ENCODE measurements around the gene FTL.
A peak's percentile ranks its signal among the peaks of the same experiment; 100 is the strongest.

FTL gene

DNA sequence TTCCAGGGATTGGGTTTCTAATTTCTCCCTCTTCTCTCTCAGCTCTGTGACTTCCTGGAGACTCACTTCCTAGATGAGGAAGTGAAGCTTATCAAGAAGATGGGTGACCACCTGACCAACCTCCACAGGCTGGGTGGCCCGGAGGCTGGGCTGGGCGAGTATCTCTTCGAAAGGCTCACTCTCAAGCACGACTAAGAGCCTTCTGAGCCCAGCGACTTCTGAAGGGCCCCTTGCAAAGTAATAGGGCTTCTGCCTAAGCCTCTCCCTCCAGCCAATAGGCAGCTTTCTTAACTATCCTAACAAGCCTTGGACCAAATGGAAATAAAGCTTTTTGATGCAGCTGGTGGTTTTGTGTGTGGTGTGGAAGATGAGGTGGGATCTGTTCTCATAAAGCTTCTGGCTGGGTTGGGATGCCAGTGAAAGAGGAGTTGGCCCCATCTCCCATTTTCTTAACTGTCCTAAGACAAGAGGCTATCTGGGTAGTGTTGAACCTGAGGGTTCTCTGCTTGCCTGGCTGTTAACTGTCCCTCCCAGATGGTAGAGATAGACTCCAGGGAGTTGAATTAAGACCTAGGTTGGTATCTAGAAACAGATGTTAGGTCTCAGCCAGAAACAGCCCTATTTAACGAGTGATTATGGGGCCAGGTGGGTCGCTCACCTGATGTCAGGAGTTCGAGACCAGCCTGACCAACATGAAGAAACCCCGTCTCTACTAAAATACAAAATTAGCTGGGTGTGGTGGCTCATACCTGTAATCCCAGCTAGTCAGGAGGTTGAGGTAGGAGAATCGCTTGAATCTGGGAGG lies 1.6 kb downstream of the FTL start:
- no peak for DNase-seq

DNA sequence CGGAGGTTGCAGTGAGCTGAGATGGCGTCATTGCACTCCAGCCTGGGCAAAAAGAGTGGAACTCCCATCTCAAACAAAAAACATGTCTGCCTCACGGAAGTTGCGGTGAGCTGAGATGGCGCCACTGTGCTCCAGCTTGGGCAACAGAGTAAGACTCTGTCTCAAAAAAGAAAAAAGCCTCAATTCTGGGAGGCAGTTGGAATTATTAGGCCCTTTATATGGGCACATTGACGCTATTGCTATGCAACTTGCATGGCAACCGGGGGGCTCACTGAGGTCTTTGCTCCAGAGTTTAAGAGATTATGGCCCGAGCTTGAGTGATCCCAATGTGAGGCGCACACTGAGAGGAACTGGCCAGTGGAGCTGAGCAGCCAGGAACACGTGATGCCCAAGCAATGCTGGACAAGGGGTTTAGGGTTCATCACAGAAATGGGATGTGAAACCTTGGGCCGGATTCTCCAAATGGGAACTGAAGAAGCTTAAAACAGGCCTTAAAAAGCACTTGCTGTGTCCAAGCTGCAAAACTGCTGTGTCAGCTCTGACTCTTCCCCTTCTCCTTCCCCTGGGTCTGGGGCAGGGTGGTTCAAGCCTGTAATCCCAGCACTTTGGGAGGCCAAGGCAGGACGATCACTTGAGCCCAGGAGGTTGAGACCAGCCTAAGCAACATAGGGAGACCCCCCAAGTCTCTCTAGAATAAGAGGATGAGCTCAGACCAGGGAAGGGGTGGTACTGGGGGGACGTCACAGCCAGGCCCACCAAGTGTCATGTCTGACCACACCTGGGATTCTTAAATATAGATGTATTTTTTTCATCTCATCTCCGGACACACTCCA lies 2.5 kb downstream of the FTL start:
- no peak for DNase-seq

DNA sequence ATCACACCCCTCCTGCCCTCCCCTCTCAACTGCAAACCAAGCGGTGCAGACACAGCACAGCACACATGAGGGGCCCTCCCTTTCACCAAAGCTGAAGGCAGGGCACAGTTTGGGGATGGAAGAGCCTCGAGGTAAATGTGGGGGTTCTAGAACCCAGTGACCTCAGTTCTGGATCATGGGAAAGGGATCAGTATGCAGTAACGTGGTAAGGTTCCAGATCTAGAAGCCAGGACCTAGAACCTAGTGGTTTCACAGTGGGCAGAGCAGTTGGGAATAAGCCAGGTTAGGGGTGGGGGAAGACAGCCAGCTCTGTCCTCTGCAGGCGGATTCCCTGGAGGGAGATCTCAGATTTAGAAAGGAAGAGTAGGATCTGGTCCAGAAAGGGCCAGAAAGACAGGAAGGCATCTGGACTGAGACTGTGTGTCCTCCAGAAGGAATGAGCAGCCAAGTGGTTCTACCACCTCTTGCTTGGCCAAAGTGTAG lies 3.1 kb downstream of the FTL start:
- DNase-seq, result no peak

DNA sequence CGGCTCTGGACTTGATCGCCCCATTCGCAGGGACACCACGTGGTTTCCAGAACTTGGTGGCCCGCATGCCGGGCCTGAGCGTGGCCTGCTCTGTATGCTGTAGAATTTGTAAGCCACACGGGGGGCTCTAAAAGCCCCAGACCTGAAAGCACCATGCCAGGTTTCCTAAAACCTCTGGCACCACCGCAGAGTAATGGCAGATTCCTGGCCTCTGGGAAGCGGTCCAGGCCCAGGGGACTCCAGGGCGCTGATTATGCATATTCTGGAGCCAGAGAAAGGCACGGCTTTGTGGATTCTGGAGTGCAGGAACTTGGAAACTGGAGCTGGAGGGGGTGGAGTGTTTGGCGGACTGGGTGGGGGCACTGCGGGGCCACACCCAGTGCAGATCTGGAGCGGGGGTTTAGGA lies 3.7 kb downstream of the FTL start:
- no peak for DNase-seq

DNA sequence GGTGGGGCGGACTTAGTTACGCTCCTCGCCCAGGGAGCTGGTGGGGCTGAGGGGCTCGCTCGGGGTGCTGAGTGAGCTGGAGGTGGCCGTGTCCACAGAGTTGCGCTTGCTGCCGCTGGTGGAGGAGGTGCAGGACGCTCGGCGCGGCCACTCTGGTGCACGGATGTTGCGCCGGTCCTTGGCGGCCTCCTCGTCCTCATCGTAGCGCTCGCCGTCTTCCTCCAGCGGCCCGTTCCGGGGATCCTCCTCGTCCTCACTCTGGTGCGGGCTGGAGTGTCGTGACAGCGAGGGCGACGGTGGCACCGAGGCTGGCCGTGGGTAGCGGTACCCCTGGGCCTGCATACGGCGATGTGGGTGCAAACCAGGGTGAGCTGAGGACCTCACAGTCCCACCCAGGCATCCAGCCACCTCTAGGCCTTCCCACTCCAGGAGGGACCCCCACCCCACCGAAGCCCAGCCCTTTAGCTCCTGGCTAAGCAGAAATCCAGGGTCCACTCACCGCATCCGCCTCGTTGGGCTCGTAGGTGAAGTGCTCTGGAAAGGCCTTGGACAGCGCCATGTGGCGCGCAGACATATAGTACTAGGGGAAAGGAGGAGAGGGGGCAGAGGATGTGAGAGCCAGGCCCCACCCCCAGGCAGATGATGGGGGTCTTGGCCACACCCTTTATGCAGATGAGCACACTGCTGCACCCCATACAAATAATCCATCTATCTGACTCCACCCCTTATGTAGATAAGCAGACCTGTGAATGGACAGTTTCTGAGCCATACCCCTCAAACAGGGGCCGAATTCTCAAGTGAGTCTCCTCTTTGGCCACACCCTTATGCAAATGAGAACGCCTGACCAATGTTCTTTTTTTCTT lies 4.4 kb downstream of the FTL start:
- no peak for DNase-seq

DNA sequence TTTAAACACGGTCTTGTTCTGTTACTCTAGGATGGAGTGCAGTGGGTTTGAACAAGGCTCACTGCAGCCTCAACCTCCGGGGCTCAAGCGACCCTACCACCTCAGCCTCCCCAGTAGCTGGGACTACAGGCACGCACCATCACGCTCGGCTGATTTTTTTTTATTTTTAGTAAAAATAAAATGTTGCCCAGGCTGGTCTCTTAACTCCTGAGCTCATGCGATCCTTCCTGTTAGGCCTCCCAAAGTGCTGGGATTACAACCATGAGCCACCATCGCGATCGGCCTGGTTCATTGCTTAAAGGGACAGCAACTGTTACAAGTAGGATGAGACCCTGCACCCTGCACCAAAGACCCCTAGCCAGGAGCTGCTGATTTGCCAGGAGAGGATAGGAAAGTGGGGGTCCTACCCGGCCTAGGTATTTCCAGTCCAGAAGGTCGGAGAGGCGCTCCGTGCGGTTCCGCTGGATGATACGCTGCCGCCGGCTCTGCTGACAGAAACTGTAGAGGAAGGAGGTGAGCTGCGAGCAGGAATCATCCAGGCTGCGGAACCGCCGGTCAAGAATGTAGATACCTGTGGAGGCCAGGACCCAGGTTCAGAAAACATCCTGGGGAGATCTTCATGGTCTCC lies 5.1 kb downstream of the FTL start:
- no peak for DNase-seq

DNA sequence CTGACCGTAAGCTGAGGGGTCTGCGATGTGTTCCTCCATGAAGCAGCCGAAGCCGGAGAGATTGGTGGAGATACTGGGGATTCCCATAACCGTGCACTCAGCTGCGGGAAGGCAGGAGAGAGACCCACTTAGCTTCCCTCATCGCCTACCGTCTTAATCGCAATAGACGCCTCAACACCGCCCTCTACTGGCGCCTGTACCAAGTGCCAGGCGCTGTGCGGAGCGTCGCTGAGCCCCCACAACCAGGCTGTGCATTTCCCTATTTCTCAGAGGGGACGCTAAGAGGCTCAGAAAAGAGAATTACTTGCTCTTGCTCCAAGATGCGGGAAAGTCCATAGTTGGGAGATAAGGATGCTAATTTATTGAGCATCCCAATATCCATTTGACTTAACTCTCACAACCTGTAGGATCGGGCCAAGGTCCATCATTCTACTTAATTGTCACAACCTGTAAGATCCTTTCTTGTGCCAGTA lies 5.8 kb downstream of the FTL start:
- DNase-seq, result peak; percentile 88 to 89

DNA sequence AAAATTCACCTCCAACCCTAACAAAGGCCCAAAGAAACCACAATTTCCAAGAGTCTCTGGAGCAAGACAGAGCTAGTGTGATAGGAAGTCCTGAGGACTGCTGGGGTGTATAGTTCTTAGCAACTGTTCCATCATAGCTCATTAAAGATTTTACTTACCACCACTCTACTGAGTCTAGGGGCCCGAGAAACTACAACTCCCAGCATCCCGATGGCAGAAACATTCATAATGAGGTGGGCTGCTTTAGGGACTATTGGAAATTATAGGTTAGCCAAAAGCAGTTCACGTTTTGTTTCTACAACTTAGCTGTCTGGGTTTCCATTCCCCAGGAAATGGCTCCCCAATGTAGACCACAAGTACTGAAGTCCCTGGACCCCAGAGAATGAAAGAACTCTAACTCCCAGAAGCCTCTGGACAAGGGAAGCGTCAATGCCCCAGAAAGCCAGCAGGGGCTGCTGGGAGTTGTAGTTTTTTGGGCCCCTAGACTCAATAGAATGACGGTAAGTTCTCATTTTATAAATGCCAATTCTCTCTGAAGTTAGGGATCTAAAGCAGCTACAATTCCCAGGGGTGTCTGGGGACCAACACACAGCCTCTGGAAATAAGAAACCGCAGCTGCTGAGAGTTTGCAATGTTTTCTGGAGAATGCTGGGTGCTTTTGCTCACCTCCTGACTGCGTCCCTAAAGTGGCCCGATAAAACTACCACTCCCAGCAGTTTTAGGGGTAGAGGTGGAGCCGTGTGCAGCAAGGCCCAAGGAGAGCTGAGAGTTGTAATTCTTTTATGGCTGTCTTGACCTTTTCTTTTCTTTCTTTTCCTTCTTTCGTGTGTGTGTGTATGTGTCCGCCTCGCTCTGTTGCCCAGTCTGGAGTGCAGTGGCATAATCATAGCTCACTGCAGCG lies 11.1 kb downstream of the FTL start:
- DNase-seq, result no peak

DNA sequence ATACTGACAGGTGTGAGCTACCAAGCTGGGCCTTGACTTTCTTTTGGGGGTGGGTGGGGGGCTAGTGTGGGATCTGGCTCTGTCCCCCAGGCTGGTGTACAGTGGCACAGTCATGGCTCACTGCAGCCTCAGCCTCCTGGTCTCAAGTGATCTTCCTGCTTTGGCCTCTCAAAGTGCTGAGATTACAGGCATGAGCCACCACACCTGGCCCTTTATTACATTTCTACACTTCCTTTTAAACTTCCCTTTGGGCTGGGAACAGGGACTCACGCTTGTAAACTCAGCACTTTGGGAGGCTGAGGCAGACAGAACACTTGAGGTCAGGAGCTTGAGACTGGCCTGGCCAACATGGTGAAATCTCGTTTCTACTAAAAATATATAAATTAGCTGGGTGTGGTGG lies 12.0 kb downstream of the FTL start:
- DNase-seq, result no peak

DNA sequence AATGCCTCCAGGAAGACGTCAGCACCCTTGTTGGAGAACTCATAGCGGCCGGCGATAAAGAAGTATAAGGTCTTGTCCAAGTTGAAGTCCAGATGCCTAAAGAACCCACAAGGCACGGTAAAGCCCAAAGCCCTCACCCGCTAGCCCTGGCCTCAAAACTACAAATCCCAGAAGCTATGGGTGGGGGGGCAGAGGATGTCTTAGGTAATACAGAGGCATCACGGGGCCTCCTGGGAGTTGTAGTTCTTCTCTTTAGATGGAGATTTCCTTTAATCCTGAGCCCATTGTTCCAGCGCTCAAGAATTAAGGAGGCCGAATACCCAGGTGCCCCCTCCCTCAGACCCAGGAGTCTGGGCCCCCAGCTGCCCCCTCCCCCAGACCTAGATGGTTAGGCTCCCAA lies 17.2 kb downstream of the FTL start:
- no peak for DNase-seq

DNA sequence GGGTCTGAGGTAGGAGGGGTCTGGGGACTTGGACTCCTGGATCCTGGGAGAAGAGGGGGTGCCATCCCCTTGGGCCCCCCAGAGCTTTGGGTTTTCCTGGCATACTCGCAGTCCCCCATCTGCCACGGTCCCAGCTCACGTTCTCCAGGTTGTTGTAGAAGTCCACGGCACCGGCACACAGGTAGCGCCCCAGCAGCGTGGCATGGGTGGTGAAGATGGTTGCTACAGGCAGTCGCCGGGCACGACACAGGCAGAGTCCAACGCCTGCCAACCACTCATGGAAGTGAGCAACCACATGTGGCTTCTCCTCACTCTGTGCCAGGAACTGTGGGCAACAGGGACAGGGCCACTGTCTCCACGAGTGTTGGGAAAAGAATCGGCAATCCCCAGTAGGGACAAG lies 20.6 kb downstream of the FTL start:
- no peak for DNase-seq

DNA sequence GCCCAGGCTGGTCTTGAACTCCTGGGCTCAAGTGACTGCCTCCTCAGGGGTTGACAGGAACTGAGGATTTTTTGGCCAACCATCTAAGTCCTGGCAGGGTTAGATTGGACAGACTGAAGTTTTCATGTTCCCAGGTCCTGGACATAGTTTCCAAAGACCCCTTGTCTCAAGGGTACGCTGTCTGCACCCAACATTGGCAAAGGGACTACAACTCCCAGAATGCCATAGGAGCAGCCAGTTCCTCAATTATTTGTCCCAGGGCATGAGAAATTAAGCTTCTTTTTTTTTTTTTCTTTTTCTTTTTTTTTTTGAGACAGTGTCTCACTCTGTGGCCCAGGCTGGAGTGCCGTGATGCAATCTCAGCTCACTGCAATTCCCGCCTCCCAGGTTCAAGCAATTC lies 21.1 kb downstream of the FTL start:
- no peak for DNase-seq

DNA sequence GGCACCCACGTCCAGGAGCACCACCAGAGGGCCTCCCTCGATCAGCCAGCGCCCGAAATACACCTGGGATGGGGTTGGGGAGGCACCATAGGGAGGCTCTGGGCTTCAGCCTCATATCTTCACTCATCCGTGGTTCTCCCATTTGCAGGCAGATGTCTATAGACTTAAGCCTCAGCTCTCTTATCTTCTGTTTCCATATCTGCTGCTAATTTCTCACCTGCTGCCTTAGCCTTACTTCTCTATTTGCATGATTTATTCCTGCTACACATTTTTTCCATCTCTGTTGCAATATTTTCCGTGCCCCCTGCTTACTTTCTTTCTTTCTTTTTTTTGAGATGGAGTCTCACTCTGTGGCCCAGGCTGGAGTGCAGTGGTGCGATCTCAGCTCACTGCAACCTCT lies 22.2 kb downstream of the FTL start:
- DNase-seq, result no peak

DNA sequence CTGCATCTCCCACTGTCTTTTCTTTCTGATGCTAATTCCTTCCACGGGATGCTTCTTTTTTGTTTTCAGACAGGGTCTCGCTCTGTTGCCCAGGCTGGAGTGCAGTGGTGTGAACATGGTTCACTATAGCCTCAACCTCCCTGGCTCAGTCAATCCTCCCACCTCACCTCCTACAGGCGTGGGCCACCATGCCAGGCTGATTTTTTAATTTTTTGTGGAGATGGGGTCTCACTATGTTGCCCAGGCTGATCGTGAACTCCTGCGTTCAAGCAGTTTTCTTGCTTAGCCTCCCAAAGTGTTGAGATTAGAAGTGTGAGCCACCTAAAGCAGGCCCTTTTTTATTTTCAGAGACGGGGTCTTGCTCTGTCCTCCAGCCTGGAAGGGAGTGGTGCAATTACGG lies 23.2 kb downstream of the FTL start:
- DNase-seq, result no peak

DNA sequence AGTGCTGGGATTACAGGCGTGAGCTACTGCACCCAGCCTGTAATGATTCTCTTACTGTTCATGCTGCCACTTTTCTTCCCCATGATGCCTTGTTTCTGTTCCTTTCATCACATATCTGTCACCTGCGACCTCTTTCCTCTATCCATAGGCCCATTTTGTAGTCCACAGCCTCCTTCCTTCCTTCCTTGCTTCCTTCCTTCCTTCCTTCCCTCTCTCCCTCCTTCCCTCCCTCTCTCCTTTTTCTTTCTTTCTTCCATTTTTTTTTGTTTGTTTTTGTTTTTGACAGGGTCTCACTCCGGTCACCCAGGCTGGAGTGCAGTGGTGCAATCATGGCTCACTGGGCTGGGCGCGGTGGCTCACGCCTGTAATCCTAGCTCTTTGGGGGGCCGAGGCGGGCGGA lies 23.8 kb downstream of the FTL start:
- DNase-seq, result no peak

DNA sequence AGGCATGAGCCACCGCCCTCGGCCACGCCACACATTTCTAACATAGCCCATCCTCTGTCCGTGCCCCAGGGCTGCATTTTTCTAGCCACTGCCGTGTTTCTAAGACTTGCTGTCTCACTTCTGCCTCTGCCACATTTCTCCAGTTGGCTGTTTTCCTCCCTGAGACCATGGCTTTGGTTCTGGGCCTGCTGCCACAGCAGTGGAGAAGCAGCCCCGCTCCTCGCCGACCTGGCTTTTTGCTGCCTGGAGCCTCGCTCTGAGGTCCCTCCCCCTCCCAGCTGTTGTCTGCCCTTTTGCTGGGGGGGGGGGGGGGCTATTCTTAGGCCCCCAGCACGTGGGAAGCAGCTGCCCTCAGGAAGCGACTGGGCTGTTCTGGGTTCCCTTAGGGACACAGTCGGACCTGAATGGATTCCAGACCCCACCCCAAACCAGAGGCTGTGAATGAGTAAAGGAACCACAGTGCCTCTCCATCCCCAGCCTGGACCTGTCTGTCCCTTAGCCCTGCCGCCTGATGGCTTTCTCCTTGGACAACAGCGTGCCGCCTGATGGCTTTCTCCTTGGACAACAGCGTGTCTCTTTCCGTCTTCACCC lies 24.7 kb downstream of the FTL start:
- DNase-seq, result no peak

DNA sequence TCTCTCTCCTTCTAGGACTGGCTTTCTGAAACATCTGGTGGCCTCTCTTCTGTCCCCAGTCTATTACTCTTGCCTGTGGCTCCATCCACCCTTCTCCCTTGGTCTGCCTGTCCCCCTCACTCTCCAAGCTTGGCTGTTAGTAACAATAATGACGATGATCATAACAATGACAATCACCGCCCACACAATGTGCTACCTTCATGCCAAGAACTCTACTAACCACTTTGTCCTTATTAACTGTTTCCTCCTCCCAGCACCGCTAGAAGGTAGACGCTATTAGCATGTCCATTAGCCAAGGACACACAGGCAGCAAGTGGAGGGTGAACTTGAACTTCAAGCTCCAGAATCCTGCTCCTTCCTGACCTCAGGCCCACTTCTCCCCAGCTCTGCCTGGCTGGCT lies 25.3 kb downstream of the FTL start:
- no peak for DNase-seq

DNA sequence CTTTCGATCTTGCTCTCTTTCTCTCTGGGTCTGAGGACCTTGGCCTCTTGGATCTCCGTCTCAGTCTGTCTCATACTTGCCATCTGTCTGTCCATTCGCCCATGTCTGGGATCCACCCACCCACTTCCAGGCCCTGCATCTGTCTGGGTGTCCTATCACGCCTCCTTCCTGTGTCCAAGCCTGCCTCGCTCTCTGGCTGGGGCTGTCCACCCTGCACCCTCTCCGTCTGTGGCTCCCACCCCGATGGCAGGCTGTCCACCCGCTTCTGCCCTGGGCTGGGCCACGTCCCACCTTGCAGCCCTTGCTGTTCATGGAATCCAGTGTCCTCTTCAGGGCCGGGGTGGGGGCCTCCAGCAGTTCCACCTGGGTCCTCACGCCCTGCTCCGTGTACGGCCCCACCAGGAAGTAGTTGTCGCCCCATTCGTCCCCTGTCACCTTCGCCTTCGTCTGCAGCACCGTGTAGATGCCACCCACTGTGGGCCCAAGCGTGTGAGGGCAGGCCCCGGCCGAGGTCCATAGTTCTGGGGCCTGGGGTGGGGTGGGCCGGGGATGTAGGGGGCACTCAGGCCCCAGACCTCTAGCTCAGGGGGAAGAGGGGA lies 26.0 kb downstream of the FTL start:
- DNase-seq, result no peak

DNA sequence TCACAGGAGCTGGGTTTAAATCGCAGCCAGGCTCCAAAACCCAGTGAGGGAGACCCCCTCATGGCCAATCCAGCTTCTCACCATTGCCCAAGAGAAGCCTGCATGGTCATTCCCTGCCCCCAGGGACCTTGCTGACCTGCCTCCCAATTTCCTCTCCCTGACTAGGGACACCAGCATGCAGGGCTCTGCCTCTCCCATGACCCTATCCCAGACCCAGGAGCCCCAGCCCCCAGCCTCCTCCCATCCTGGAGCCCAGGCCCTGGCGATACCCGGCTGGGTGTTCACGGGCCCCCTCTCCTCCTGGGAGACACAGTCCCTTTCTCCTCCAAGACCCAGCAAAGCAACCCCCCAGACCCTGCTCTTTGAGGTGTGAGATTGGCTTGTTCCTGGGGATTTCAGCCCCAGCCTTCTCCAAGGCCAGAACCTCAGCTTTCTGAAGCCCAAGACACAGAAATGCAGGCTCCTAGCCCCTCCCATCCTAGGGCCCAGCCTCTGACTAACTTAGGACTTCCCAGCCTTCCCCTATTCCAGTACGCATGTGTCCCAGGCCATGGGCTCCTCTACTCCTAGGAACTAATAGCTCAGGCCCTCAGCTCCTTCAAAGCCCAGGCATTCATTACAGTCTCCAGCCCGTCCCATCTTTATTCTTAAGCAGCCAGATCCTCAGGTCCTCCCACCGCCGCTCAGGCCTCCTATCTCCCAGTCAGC lies 26.9 kb downstream of the FTL start:
- peak in 1 of 2 experiments; percentile 30 for DNase-seq

DNA sequence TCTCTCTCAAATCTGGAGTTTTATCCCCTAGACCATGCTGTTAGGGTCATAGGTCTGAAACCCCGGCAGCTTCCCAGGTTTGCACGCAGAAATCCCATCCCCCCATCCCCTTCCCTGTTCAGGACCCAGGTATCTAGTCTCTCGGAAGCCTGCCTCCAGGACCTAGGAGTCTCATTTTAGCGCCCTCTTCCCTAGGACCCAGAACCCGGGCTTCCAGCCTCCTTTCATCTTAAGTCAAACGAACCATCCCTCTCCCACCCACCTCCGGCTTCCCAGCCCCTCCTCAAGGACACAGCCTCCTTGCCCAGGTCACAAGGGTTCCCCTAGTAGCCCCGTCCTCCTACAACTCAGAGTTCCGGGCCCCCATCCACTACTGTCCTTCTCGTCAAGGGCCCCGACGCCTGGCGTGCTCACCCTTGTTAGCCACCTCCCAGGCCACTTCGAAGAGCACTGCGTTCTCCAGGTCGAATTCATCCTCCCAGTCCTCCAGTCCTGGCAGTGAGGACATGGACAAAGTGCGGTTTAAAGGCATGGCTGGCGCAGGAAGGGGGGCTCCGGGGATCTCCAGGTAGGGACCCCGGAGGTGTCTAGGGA lies 27.6 kb downstream of the FTL start:
- peak; percentile 29 to 38 for DNase-seq

Data from activated CD4-positive, alpha-beta T cell treated with anti-CD3 and anti-CD28 coated beads, Interleukin-2, amount 50 U/mL, for 48 hours (primary cell).